Measurements from ENCODE around the gene TRAF5. TPM values are rescaled to one million over a fixed set of nuclear protein-coding genes. Genes with fewer than 3 reads are reported as not detected.

The TRAF5 gene
- total RNA-seq, 1 donor from 2014 or later, result 4.5 TPM

GRCh38 chr1:211355873-211356272, 29.2 kb downstream of the TRAF5 start:
- no peaks in the 10 kb centered on the region for H3K27me3 Mint-ChIP-seq
- no peak for TF ChIP-seq CTCF (IDR thresholded peaks at IDR 0.05; ENCODE audit: unreplicated experiment)
- DNase-seq (ENCODE audit: low spot score, unreplicated experiment), result no peak
- peaks cover 13% of the 10 kb centered on the region for H3K9me3 Mint-ChIP-seq (ENCODE audit: low read depth)
- H3K36me3 Mint-ChIP-seq (ENCODE audit: insufficient read depth), result peaks cover 5% of the 10 kb centered on the region
- no peak overlapping the region for H3K27ac Mint-ChIP-seq
- no peaks in the 10 kb centered on the region for H3K4me1 Mint-ChIP-seq (ENCODE audit: low read depth)
- H3K4me3 Mint-ChIP-seq (ENCODE audit: low read depth), result no peak overlapping the region

GRCh38 chr1:211356723-211357407, 30.2 kb downstream of the TRAF5 start:
- Mint-ChIP-seq H3K27me3 (no peaks in the 10 kb centered on the region), H3K9me3 (ENCODE audit: low read depth) (peaks cover 7% of the 10 kb centered on the region), H3K27ac (no peak overlapping the region), H3K4me1 (ENCODE audit: low read depth) (no peaks in the 10 kb centered on the region), H3K4me3 (ENCODE audit: low read depth) (no peak overlapping the region), H3K36me3 (ENCODE audit: insufficient read depth) (peaks cover 3% of the 10 kb centered on the region)
- DNase-seq (ENCODE audit: low spot score, unreplicated experiment), result no peak
- no peak for TF ChIP-seq CTCF (IDR thresholded peaks at IDR 0.05; ENCODE audit: unreplicated experiment)

GRCh38 chr1:211358685-211359084, 32.1 kb downstream of the TRAF5 start:
- no peak overlapping the region for H3K4me3 Mint-ChIP-seq (ENCODE audit: low read depth)
- no peaks in the 10 kb centered on the region for H3K4me1 Mint-ChIP-seq (ENCODE audit: low read depth)
- no peaks in the 10 kb centered on the region for H3K9me3 Mint-ChIP-seq (ENCODE audit: low read depth)
- DNase-seq (ENCODE audit: low spot score, unreplicated experiment), result no peak
- no peaks in the 10 kb centered on the region for H3K36me3 Mint-ChIP-seq (ENCODE audit: insufficient read depth)
- no peak overlapping the region for H3K27ac Mint-ChIP-seq
- no peaks in the 10 kb centered on the region for H3K27me3 Mint-ChIP-seq
- TF ChIP-seq CTCF (IDR thresholded peaks at IDR 0.05; ENCODE audit: unreplicated experiment), result no peak

GRCh38 chr1:211359876-211360275, 33.2 kb downstream of the TRAF5 start:
- no peaks in the 10 kb centered on the region for H3K4me1 Mint-ChIP-seq (ENCODE audit: low read depth)
- no peak for DNase-seq (ENCODE audit: low spot score, unreplicated experiment)
- H3K27ac Mint-ChIP-seq, result no peak overlapping the region
- TF ChIP-seq CTCF (IDR thresholded peaks at IDR 0.05; ENCODE audit: unreplicated experiment), result no peak
- H3K36me3 Mint-ChIP-seq (ENCODE audit: insufficient read depth), result no peaks in the 10 kb centered on the region
- no peaks in the 10 kb centered on the region for H3K9me3 Mint-ChIP-seq (ENCODE audit: low read depth)
- no peaks in the 10 kb centered on the region for H3K27me3 Mint-ChIP-seq
- H3K4me3 Mint-ChIP-seq (ENCODE audit: low read depth), result no peak overlapping the region

- no peaks in the 10 kb centered on the region for H3K9me3 Mint-ChIP-seq (ENCODE audit: low read depth)
- no peak for DNase-seq (ENCODE audit: low spot score, unreplicated experiment)
- no peak for TF ChIP-seq CTCF (IDR thresholded peaks at IDR 0.05; ENCODE audit: unreplicated experiment)
- H3K36me3 Mint-ChIP-seq (ENCODE audit: insufficient read depth), result no peaks in the 10 kb centered on the region
- no peaks in the 10 kb centered on the region for H3K4me1 Mint-ChIP-seq (ENCODE audit: low read depth)
- H3K27ac Mint-ChIP-seq, result no peak overlapping the region
- no peaks in the 10 kb centered on the region for H3K27me3 Mint-ChIP-seq
- H3K4me3 Mint-ChIP-seq (ENCODE audit: low read depth), result no peak overlapping the region
Measured at GRCh38 chr1:211361202-211361601, 34.6 kb downstream of the TRAF5 start.

All from progenitor cell of endocrine pancreas (in vitro differentiated cells).